Endodermal cell (in vitro differentiated cells): ENCODE measurements around the gene IL6ST. TPM values are rescaled to one million over a fixed set of nuclear protein-coding genes. Genes with fewer than 3 reads are reported as not detected.
A peak's percentile ranks its signal among the peaks of the same experiment; 100 is the strongest.

Experiments
- DNase-seq: peaks from one replicate; pipeline ENCODE4 v3.0.0-alpha.2; 2017
- H3K27ac ChIP-seq: 2 replicates; pipeline ENCODE4 v1.5.1; 2013; ENCODE audit warnings: mild to moderate bottlenecking, low read depth, low read length, moderate library complexity
- H3K27me3 ChIP-seq: 2 replicates; pipeline ENCODE4 v1.6.1; 2013; ENCODE audit warnings: mild to moderate bottlenecking, low read length, moderate library complexity; ENCODE audit not compliant: insufficient read depth, control insufficient read depth, poor library complexity, severe bottlenecking
- H3K36me3 ChIP-seq: 2 replicates; pipeline ENCODE4 v1.7.0; 2013; ENCODE audit warnings: mild to moderate bottlenecking, low read length, moderate library complexity; ENCODE audit not compliant: control insufficient read depth, insufficient read depth
- H3K4me1 ChIP-seq: one replicate; pipeline ENCODE4 v1.7.0; 2013; ENCODE audit warnings: low read length; ENCODE audit not compliant: control insufficient read depth, insufficient read depth
- H3K4me3 ChIP-seq: 2 replicates; pipeline ENCODE4 v1.5.1; 2013; ENCODE audit warnings: mild to moderate bottlenecking, low read length, moderate library complexity
- H3K9ac ChIP-seq: 2 replicates; pipeline ENCODE4 v1.6.1; 2013; ENCODE audit warnings: mild to moderate bottlenecking, low read length, moderate library complexity; ENCODE audit not compliant: poor library complexity, severe bottlenecking; ENCODE audit errors: extremely low read depth
- H3K9me3 ChIP-seq: 2 replicates; pipeline ENCODE4 v1.6.1; 2013; ENCODE audit warnings: mild to moderate bottlenecking, low read length, moderate library complexity; ENCODE audit not compliant: control insufficient read depth
- H3K27ac Mint-ChIP-seq: 2 replicates; pipeline ENCODE4 v1.8.0; 2020; ENCODE audit warnings: mixed read lengths
- H3K27me3 Mint-ChIP-seq: 2 replicates; pipeline ENCODE4 v1.8.0; 2021; ENCODE audit warnings: mild to moderate bottlenecking, mixed read lengths; ENCODE audit not compliant: insufficient read depth
- H3K36me3 Mint-ChIP-seq: 2 replicates; pipeline ENCODE4 v1.8.0; 2020; ENCODE audit warnings: low read depth, mixed read lengths
- H3K4me1 Mint-ChIP-seq: 2 replicates; pipeline ENCODE4 v1.8.0; 2020; ENCODE audit warnings: mixed read lengths
- H3K4me3 Mint-ChIP-seq: 2 replicates; pipeline ENCODE4 v1.8.0; 2020; ENCODE audit warnings: mild to moderate bottlenecking, moderate library complexity, mixed read lengths
- H3K9me3 Mint-ChIP-seq: 2 replicates; pipeline ENCODE4 v1.8.0; 2020; ENCODE audit warnings: mild to moderate bottlenecking, mixed read lengths
- CTCF ChIP-seq: fragments of 200-600 bp; sonication (generic); conservative IDR thresholded peaks from 2 replicates; pipeline ENCODE4 v1.5.0; 2021; ENCODE audit warnings: antibody characterized with exemption, mild to moderate bottlenecking
- WGBS, 2 experiments: methylation state at CpG; one replicate each; pipeline versions ENCODE4 v1.1.5 to v1.1.7; 2013; ENCODE audit warnings: missing lambda C conversion rate in 2 of 2, mixed read lengths in 1 of 2; ENCODE audit not compliant: insufficient coverage in 1 of 2, insufficient read length in 1 of 2; 5-methylcytosine and 5-hydroxymethylcytosine counted together
- total RNA-seq, 2 donors: library from RNA; stranded (reverse); fragmentation: NEBNext Ultra II Directional in 1 of 2; extraction: Animal tissue kit (Norgen Biotek cat#: 25700) in 1 of 2; gene quantifications; 2 replicates in 1 of 2; 3 replicates in 1 of 2; pipeline ENCODE4 v1.2.1, GENCODE V29; 2021

IL6ST gene
- total RNA-seq, 2 donors from 2014 or later = 26.3 to 30.4 TPM

DNA sequence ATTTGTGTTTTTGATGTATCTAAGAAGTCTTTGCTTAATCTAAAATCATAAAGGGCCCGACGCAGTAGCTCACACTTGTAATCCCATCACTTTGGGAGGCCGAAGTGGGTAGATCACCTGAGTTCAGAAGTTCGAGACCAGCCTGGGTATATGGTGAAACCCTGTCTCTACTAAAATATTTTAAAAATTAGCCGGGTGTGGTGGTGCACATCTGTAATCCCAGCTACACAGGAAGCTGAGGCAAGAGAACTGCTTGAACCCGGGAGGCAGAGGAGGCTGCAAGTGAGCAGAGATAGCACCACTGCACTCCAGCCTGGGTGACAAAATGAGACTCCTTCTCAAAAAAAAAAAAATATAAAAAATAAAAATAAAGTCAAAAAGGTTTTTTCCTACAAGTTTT lies 9.6 kb downstream of the IL6ST start:
- H3K27me3 Mint-ChIP-seq = no peaks in the 10 kb centered on the region
- Histone ChIP-seq H3K27me3 (no peaks in the 10 kb centered on the region), H3K27ac (no peak overlapping the region), H3K4me1 (no peaks in the 10 kb centered on the region), H3K9ac (no peak overlapping the region), H3K36me3 (peaks cover 44% of the 10 kb centered on the region), H3K4me3 (no peak overlapping the region), H3K9me3 (peaks cover 8% of the 10 kb centered on the region)
- no peak for TF ChIP-seq CTCF
- DNase-seq = no peak
- peaks cover 16% of the 10 kb centered on the region for H3K36me3 Mint-ChIP-seq
- H3K4me1 Mint-ChIP-seq = peaks cover 15% of the 10 kb centered on the region
- no peak overlapping the region for H3K4me3 Mint-ChIP-seq
- WGBS, 2 experiments = 95% methylated on average over 6 of the region's 6 CpGs; no CpG with 5 or more reads in 1 of the 2 experiments
- H3K9me3 Mint-ChIP-seq = no peaks in the 10 kb centered on the region
- no peak overlapping the region for H3K27ac Mint-ChIP-seq

- Mint-ChIP-seq H3K4me3 (no peak overlapping the region), H3K27me3 (no peaks in the 10 kb centered on the region), H3K27ac (no peak overlapping the region), H3K36me3 (peaks cover 16% of the 10 kb centered on the region), H3K4me1 (peaks cover 6% of the 10 kb centered on the region), H3K9me3 (no peaks in the 10 kb centered on the region)
- Histone ChIP-seq H3K4me1 (no peaks in the 10 kb centered on the region), H3K36me3 (peaks cover 54% of the 10 kb centered on the region), H3K27ac (no peak overlapping the region), H3K4me3 (no peak overlapping the region), H3K27me3 (no peaks in the 10 kb centered on the region), H3K9ac (no peak overlapping the region), H3K9me3 (peaks cover 8% of the 10 kb centered on the region)
- WGBS, 2 experiments = 90% methylated on average over 2 of the region's 2 CpGs; no CpG with 5 or more reads in 1 of the 2 experiments
- TF ChIP-seq CTCF = no peak
- no peak for DNase-seq
These were observed 10.8 kb downstream of the IL6ST start for GRCh38 chr5:55983986-55984385.

DNA sequence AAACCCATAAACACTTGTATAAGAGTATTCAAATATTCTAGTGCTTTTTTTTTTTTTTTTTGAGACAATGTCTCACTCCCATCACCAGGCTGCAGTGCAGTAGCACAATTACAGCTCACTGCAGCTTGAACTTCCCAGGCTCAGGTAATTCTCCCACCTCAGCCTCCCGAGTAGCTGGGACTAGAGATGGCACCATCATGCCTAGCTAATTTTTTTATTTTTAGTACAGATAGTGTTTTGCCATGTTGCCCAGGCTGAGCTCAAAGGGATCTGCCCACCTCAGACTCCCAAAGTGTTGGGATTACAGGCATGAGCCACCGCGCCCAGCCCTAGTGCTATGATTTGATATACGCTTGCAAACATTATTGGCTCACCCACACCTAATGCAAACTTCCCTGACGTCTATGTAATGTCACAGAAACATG lies 11.8 kb downstream of the IL6ST start:
- Histone ChIP-seq H3K4me3 (no peak overlapping the region), H3K27me3 (no peaks in the 10 kb centered on the region), H3K9me3 (peaks cover 8% of the 10 kb centered on the region), H3K4me1 (no peaks in the 10 kb centered on the region), H3K27ac (no peak overlapping the region), H3K36me3 (peaks cover 60% of the 10 kb centered on the region), H3K9ac (no peak overlapping the region)
- TF ChIP-seq CTCF = peak; percentile 69
- peaks cover 6% of the 10 kb centered on the region for H3K4me1 Mint-ChIP-seq
- H3K9me3 Mint-ChIP-seq = no peaks in the 10 kb centered on the region
- no peak overlapping the region for H3K4me3 Mint-ChIP-seq
- DNase-seq = no peak
- H3K27ac Mint-ChIP-seq = no peak overlapping the region
- H3K36me3 Mint-ChIP-seq = peaks cover 16% of the 10 kb centered on the region
- WGBS, 2 experiments = 91 to 92% methylated on average over 5 of the region's 5 CpGs
- no peaks in the 10 kb centered on the region for H3K27me3 Mint-ChIP-seq
